Activated CD8-positive, alpha-beta T cell treated with anti-CD3 and anti-CD28 coated beads, Interleukin-2, amount 10 ng/mL, durations not matched to agents 7 days and 5 days (primary cell): ENCODE measurements around the gene UNC5C. TPM values are rescaled to one million over a fixed set of nuclear protein-coding genes. Genes with fewer than 3 reads are reported as not detected.
A peak's percentile ranks its signal among the peaks of the same experiment; 100 is the strongest.

Experiments used
- ATAC-seq: fragments of 150-1000 bp; cut with Tn5 transposase; one replicate; pipeline ENCODE4 v1.10.0; 2021; ENCODE audit warnings: moderate library complexity
- CTCF ChIA-PET: fragments of 350-600 bp; sonication (Branson Sonifier 250); formaldehyde crosslinking; loops from one replicate; lab custom pipeline; 2021; ENCODE audit warnings: antibody characterized with exemption; lab: Charles Lee
- POLR2A ChIA-PET: fragments of 350-600 bp; sonication (Branson Sonifier 250); formaldehyde crosslinking; loops from one replicate; lab custom pipeline; 2021; ENCODE audit warnings: antibody characterized with exemption; lab: Charles Lee
- DNase-seq: peaks from one replicate; pipeline ENCODE4 v3.0.0-alpha.2; 2020
- H3K27ac Mint-ChIP-seq: one replicate; pipeline ENCODE4 v1.8.0; 2021; ENCODE audit warnings: mild to moderate bottlenecking, mixed read lengths
- H3K27me3 Mint-ChIP-seq: one replicate; pipeline ENCODE4 v1.8.0; 2021; ENCODE audit warnings: low read depth, mixed read lengths
- H3K36me3 Mint-ChIP-seq: one replicate; pipeline ENCODE4 v1.8.0; 2021; ENCODE audit warnings: low read depth, mixed read lengths
- H3K4me1 Mint-ChIP-seq: one replicate; pipeline ENCODE4 v1.8.0; 2021; ENCODE audit warnings: low read depth, mixed read lengths
- H3K4me3 Mint-ChIP-seq: one replicate; pipeline ENCODE4 v1.8.0; 2021; ENCODE audit warnings: mild to moderate bottlenecking, mixed read lengths
- H3K9me3 Mint-ChIP-seq: one replicate; pipeline ENCODE4 v1.8.0; 2022; ENCODE audit warnings: mixed read lengths; ENCODE audit not compliant: insufficient read depth
- total RNA-seq, 2 experiments: library from RNA; stranded (reverse); gene quantifications; one replicate each; pipeline ENCODE4 v1.2.3, GENCODE V29; 2021

Gene UNC5C
- total RNA-seq, 2 experiments from 2014 or later, result not detected

DNA sequence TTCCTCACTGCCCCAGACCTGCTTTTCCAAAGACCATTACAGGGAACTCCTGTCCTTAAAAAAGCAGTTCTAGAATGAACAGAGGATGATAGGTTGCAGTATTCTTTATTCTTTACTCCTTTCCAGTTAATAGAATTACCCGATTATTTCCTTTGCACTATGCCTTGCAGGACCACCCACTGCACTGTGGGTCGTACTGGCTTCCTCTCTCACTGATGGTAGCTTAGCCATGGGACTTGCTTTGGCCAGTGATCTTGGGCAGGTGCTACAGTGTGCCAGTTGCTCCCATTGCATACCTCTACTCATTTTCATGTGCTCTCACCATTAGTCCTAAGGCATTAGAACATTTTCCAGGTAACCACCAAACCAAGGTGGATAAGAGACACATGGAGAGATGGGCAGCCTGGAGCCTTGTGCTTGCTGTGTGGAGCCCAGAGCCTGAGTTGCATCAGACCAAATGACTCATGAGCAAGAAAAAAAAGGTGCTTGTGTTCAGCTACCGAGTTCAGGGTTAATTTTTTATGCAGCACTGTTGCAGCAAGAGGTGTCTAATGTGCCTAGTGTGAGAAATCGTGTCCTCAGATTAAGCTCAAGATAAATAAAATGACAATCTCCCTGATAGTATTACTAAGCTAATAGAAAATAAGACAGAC is 7.6 kb upstream of the UNC5C start:
- ChIA-PET CTCF (no interaction called here), POLR2A (no interaction called here)
- ATAC-seq, result no peak
- H3K9me3 Mint-ChIP-seq, result no peaks in the 10 kb centered on the region
- DNase-seq, result no peak
- peaks cover 13% of the 10 kb centered on the region for H3K27me3 Mint-ChIP-seq
- no peaks in the 10 kb centered on the region for H3K36me3 Mint-ChIP-seq
- H3K4me3 Mint-ChIP-seq, result no peak overlapping the region
- H3K4me1 Mint-ChIP-seq, result no peaks in the 10 kb centered on the region
- H3K27ac Mint-ChIP-seq, result no peak overlapping the region

- ChIA-PET CTCF (no interaction called here), POLR2A (no interaction called here)
- no peak overlapping the region for H3K27ac Mint-ChIP-seq
- ATAC-seq (no peak), DNase-seq (no peak)
- no peak overlapping the region for H3K4me3 Mint-ChIP-seq
- H3K9me3 Mint-ChIP-seq, result no peaks in the 10 kb centered on the region
- H3K4me1 Mint-ChIP-seq, result peaks cover 16% of the 10 kb centered on the region
- peaks cover 37% of the 10 kb centered on the region for H3K27me3 Mint-ChIP-seq
- no peaks in the 10 kb centered on the region for H3K36me3 Mint-ChIP-seq
Measured at GRCh38 chr4:95552942-95553550, 4.3 kb upstream of the UNC5C start.

- H3K27me3 Mint-ChIP-seq, result peaks cover 49% of the 10 kb centered on the region
- no peak overlapping the region for H3K4me3 Mint-ChIP-seq
- no peaks in the 10 kb centered on the region for H3K9me3 Mint-ChIP-seq
- H3K27ac Mint-ChIP-seq, result no peak overlapping the region
- POLR2A ChIA-PET, result no interaction called here
- DNase-seq, result no peak
- peaks cover 22% of the 10 kb centered on the region for H3K4me1 Mint-ChIP-seq
- ATAC-seq, result no peak
- CTCF ChIA-PET, result no interaction called here
- H3K36me3 Mint-ChIP-seq, result no peaks in the 10 kb centered on the region
Measured at GRCh38 chr4:95551653-95552052, 2.9 kb upstream of the UNC5C start.

GRCh38 chr4:95550115-95550987 is 1.6 kb upstream of the UNC5C start:
- Mint-ChIP-seq H3K4me3 (peak overlapping the region; percentile 76), H3K27ac (no peak overlapping the region), H3K4me1 (peaks cover 22% of the 10 kb centered on the region), H3K9me3 (no peaks in the 10 kb centered on the region), H3K27me3 (peaks cover 57% of the 10 kb centered on the region), H3K36me3 (no peaks in the 10 kb centered on the region)
- no peak for ATAC-seq
- ChIA-PET POLR2A (no interaction called here), CTCF (no interaction called here)
- no peak for DNase-seq

- H3K27me3 Mint-ChIP-seq, result peaks cover 58% of the 10 kb centered on the region
- POLR2A ChIA-PET, result no interaction called here
- no peak overlapping the region for H3K27ac Mint-ChIP-seq
- no peaks in the 10 kb centered on the region for H3K9me3 Mint-ChIP-seq
- peak; percentile 50 for DNase-seq
- peak; percentile 76 for ATAC-seq
- H3K4me3 Mint-ChIP-seq, result peak overlapping the region; percentile 76
- peaks cover 22% of the 10 kb centered on the region for H3K4me1 Mint-ChIP-seq
- H3K36me3 Mint-ChIP-seq, result no peaks in the 10 kb centered on the region
- CTCF ChIA-PET, result no interaction called here
Measured at GRCh38 chr4:95549246-95550114, 707 bp upstream of the UNC5C start.

DNA sequence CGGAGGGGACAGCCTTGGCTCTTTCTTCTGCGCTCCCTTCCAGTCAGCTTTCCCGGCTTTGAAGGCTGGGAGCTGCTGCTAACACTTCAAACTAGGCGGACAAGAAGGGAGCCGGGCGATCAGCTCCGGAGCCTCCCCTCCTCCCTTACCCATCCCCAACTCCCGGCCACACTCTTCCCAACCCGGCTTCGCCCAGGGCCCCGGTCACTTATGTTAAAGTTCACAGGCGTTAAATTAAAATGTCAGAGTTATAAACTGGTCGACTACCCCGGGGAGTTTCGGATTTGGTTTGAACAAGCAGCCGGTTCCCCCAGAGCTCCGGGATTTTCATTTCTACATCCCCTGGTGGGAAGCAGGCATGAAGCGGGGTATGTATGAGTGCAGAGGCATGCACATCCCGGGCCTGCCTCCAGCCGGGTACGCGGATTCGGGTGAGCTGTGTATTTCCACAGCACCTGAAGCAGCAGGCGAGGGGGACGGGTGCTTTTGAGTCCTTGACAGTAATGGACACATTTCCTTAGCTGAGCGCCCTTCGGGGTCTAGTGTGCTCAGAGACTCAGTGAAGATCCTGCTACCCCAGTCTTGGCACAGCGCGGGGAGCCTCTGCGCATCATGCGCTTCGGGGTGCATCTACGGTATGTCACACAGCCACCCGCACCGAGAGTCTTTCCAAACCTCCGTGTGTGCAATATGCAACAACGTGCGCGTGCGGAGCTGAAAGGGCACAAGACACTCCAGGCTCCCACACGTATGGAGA is 880 bp downstream of the UNC5C start:
- H3K27ac Mint-ChIP-seq, result no peak overlapping the region
- POLR2A ChIA-PET, result no interaction called here
- peak overlapping the region; percentile 76 for H3K4me3 Mint-ChIP-seq
- CTCF ChIA-PET, result no interaction called here
- H3K27me3 Mint-ChIP-seq, result peaks cover 55% of the 10 kb centered on the region
- peaks cover 22% of the 10 kb centered on the region for H3K4me1 Mint-ChIP-seq
- no peaks in the 10 kb centered on the region for H3K9me3 Mint-ChIP-seq
- DNase-seq, result no peak
- ATAC-seq, result no peak
- H3K36me3 Mint-ChIP-seq, result no peaks in the 10 kb centered on the region

DNA sequence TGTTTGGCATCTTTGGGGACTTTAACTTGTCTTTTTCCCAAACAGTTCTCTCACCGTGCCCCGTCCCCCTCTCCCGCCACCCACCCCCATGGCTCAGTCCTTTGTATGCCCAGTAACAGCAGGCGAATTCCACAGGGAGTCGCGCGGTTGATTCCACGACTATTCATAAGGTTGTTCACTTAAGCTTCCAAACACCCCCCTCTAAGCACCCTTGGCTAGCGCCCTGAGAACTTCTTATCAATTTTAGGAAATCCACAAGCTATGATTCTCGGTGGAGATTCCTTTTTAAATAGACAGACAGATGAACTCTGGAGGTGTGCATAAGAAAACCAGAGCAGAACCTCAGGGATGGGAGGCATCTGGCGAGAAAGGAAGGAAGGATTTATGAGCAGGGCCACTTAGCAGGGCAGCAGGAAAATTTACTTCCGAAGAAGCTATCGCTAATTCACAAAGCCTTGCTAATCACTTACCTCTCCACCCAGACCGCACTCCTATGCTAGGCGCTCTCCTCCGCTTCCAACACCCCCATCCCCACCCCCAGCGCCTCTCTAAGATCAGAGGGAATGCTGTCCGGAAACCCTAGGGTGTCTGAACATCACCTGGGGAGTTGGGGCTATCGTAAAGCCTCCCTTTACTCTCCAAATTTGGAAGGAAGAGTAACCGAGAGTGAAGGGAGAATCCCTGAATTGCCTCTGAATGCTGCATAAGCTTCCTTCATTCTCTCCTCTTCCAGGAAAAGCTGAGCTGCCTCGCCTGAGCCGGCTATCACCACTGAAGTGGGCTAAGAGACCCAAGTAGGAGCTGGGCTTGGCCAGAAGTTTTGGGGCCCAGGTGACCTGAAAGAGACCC is 1.7 kb downstream of the UNC5C start:
- no peaks in the 10 kb centered on the region for H3K36me3 Mint-ChIP-seq
- no peak overlapping the region for H3K27ac Mint-ChIP-seq
- peaks cover 52% of the 10 kb centered on the region for H3K27me3 Mint-ChIP-seq
- no peak for ATAC-seq
- no peak for DNase-seq
- H3K9me3 Mint-ChIP-seq, result no peaks in the 10 kb centered on the region
- H3K4me1 Mint-ChIP-seq, result peaks cover 22% of the 10 kb centered on the region
- POLR2A ChIA-PET, result no interaction called here
- H3K4me3 Mint-ChIP-seq, result no peak overlapping the region
- CTCF ChIA-PET, result no interaction called here

DNA sequence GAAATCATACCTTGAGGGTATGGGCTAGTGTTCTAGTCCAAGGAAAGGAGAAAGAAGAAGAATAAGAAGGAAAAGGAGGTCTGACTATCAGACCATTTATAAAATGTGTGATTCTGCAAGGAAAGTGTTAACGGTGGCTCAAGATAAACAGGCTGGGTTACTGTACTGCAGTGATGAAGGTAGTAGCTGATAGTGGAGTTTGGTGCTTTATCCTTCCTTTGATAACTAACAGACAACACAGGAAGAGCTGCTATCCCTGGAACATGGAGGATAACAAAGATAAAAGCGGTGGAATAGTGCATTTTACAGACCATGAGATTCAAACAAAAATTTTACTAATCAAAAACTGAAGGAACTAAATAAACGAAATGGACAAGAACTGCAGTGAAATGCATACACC is 2.6 kb downstream of the UNC5C start:
- Mint-ChIP-seq H3K4me1 (peaks cover 22% of the 10 kb centered on the region), H3K27ac (no peak overlapping the region), H3K36me3 (no peaks in the 10 kb centered on the region), H3K4me3 (no peak overlapping the region), H3K27me3 (peaks cover 45% of the 10 kb centered on the region), H3K9me3 (no peaks in the 10 kb centered on the region)
- ChIA-PET CTCF (no interaction called here), POLR2A (no interaction called here)
- ATAC-seq (no peak), DNase-seq (no peak)

- ChIA-PET POLR2A (no interaction called here), CTCF (no interaction called here)
- Mint-ChIP-seq H3K4me1 (peaks cover 21% of the 10 kb centered on the region), H3K9me3 (no peaks in the 10 kb centered on the region), H3K27ac (no peak overlapping the region), H3K36me3 (no peaks in the 10 kb centered on the region), H3K4me3 (no peak overlapping the region), H3K27me3 (peaks cover 43% of the 10 kb centered on the region)
- DNase-seq, result no peak
- ATAC-seq, result no peak
Measured at GRCh38 chr4:95545546-95545945, 3.2 kb downstream of the UNC5C start.

- peaks cover 12% of the 10 kb centered on the region for H3K4me1 Mint-ChIP-seq
- DNase-seq, result no peak
- peaks cover 34% of the 10 kb centered on the region for H3K27me3 Mint-ChIP-seq
- ATAC-seq, result no peak
- H3K36me3 Mint-ChIP-seq, result no peaks in the 10 kb centered on the region
- H3K27ac Mint-ChIP-seq, result no peak overlapping the region
- CTCF ChIA-PET, result no interaction called here
- no peak overlapping the region for H3K4me3 Mint-ChIP-seq
- H3K9me3 Mint-ChIP-seq, result no peaks in the 10 kb centered on the region
- POLR2A ChIA-PET, result no interaction called here
Measured at GRCh38 chr4:95544113-95545103, 4.4 kb downstream of the UNC5C start.
